Epithelial cell of proximal tubule (primary cell): ENCODE results near the gene DPT. TPM values are rescaled to one million over a fixed set of nuclear protein-coding genes. Genes with fewer than 3 reads are reported as not detected.

Source experiments
- DNase-seq: peaks from one replicate; pipeline ENCODE4 v3.0.0-alpha.2; 2011; ENCODE audit warnings: low read depth
- H3K4me3 ChIP-seq: 2 replicates; pipeline ENCODE4 v1.5.1; 2011; ENCODE audit warnings: low read depth, mild to moderate bottlenecking, low read length
- total RNA-seq: library from RNA; depleted of rRNA; stranded (reverse); fragments of >200 nt; gene quantifications from 2 replicates; pipeline ENCODE4 v1.2.3, GENCODE V29; 2015
- TF ChIP-seq, protein P1 (sequence below): conservative IDR thresholded peaks from 2 replicates; pipeline ENCODE4 v1.5.1; 2012; ENCODE audit warnings: low read depth, mild to moderate bottlenecking, low read length

Gene DPT
- total RNA-seq, 1 donor from 2014 or later: not detected

GRCh38 chr1:168653567-168653966, 75.4 kb downstream of the DPT start:
- H3K4me3 ChIP-seq: no peak overlapping the region
- TF ChIP-seq, protein P1, sequence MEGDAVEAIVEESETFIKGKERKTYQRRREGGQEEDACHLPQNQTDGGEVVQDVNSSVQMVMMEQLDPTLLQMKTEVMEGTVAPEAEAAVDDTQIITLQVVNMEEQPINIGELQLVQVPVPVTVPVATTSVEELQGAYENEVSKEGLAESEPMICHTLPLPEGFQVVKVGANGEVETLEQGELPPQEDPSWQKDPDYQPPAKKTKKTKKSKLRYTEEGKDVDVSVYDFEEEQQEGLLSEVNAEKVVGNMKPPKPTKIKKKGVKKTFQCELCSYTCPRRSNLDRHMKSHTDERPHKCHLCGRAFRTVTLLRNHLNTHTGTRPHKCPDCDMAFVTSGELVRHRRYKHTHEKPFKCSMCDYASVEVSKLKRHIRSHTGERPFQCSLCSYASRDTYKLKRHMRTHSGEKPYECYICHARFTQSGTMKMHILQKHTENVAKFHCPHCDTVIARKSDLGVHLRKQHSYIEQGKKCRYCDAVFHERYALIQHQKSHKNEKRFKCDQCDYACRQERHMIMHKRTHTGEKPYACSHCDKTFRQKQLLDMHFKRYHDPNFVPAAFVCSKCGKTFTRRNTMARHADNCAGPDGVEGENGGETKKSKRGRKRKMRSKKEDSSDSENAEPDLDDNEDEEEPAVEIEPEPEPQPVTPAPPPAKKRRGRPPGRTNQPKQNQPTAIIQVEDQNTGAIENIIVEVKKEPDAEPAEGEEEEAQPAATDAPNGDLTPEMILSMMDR: no peak
- DNase-seq: no peak

GRCh38 chr1:168645721-168646120, 83.3 kb downstream of the DPT start:
- DNase-seq: no peak
- TF ChIP-seq, protein P1: no peak
- H3K4me3 ChIP-seq: no peak overlapping the region

Other genes starting within 250 kb of the DPT start
- gene XCL2, start 185.2 kb downstream of the DPT start, total RNA-seq: not detected in 2 replicates
- gene XCL1, start 152.6 kb downstream of the DPT start, total RNA-seq: not detected in 2 replicates